Stimulated activated CD4-positive, alpha-beta T cell treated with anti-CD3 and anti-CD28 coated beads, Interleukin-12 subunit alpha, Interleukin-12 subunit beta, amount 100 ng/mL, for 48 hours (primary cell): Measurements from ENCODE around the gene SPART.
"Not testable (repeated sequence)": the region's sequence is repeated elsewhere in the genome, so short reads cannot be mapped to it uniquely, and the experiment has no call there.

Source experiments
- DNase-seq, 3 donors: peaks; one replicate each; pipeline ENCODE4 v3.0.0-alpha.2; 2020; ENCODE audit warnings: low read depth in 2 of 3, low spot score in 1 of 3

Gene SPART

GRCh38 chr13:36354842-36355623 lies 8.8 kb upstream of the SPART start:
- DNase-seq = no peak

DNA sequence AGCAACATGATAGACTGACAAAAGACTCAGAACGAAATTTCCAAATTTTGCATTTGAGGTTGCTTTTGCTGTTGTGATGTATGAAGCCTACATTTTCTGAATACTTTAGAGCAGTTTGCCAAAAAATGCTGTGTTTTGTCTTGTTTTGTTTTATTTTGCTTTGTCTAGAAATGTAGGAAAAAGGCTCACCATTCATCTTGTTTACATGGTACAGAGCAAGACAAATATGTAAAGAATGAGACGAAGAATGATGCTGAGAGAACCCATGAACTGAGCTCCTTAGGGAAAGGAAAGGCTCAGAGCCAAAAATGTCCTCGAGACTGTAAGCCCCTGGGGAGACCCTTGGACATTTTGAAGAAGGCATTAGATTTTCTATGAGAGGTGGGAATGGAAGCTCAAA lies 6.8 kb upstream of the SPART start:
- no peak for DNase-seq

DNA sequence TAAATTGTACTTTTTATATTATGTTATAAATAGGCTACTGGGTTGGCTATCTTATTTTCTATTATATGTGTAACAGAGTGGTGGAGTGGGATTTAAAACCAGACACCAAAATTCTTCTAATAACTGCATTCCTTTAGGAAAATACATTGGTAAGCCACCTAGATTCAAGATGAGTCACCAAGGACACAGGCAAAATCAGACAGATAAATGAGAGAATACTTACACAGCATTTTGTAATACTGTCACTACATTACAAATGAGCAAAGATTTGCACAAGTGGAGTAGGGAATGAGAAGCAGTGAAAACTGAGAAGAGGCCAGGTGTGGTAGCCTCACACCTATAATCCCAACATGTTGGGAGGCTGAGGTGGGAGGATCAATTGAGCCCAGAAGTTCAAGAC lies 6.2 kb upstream of the SPART start:
- no peak for DNase-seq

- no peak for DNase-seq
Observed at GRCh38 chr13:36347531-36348210, 1.5 kb upstream of the SPART start.

DNA sequence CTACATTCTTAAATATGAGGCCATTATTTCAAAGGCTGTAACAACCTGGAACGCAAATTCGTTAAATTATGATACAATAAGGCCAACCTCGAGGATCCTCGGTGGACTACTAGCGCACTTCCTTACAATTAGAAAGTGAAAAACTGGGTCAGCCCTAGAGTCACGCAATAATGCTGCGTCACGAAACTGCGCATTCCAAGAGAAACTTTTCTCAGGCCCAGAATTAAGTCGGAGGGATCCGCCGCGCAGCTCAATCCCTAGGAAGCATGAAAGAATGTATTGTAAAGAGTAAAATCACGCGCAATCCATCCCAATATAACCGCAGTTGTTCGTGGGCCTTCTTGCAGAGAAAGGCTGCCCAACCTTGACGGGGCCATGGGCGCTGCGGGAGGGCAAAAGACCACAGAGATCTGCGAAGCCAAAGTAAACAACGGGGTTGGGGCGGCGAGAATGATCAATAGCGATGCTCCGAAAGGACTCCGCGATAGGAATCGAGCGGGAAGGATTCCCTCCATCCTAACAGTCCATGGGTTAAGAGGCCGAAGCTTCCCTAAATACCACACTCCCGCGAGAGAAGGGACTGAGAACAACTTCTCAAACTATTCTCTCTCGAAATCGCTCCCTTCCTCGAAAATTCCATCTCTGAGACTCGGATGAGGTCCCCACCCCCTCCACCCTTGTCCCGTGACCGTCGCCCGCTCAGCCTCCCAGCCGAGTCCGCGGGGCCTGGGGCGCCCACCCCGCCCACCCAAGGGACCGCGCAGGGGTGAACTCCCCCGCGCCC lies 564 bp downstream of the SPART start:
- DNase-seq = peak in 2 of 3 donors; percentile 9 to 16

- peak in 1 of 3 donors; percentile 1 for DNase-seq
Observed at GRCh38 chr13:36344886-36345437, 1.2 kb downstream of the SPART start.

DNA sequence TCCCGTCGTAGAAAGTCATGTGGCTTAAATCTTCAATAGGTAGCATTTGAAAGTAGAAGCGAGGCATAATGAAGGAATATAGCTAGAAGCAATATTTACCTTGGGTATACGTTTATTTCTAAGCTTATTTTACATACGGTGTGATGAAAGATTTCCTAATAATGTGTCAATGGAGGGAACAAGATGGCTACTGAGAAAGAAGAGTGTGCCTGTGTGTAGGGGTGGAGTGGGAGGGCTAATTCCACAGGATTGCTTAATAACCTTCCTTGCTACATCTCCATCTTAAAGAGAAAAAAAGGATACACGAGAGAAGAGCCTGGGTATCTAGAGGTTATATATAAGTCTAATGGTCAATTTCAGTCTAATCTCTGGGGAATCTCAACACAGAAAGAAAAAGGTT lies 2.0 kb downstream of the SPART start:
- DNase-seq = no peak

- DNase-seq = no peak
Observed at GRCh38 chr13:36343766-36344165, 2.4 kb downstream of the SPART start.

GRCh38 chr13:36342715-36343114 lies 3.5 kb downstream of the SPART start:
- no peak for DNase-seq

DNA sequence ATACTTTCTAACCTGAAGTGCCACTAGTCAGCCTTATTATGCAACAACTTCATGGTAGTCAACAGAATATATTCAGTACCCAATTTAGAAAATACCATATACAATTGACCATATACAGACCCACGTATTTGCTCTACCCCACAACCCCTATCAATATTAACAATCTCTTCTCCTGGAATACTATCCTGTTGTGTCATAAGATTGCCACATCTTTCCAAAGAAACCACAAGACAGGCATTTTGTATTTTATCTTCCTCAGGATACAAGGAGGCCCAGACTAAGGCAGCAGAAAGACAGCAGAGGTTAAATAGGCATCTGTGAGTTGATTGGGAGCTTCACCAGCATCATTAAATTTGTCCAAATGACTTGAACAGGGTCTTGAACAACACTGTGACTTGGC lies 4.5 kb downstream of the SPART start:
- no peak for DNase-seq

DNA sequence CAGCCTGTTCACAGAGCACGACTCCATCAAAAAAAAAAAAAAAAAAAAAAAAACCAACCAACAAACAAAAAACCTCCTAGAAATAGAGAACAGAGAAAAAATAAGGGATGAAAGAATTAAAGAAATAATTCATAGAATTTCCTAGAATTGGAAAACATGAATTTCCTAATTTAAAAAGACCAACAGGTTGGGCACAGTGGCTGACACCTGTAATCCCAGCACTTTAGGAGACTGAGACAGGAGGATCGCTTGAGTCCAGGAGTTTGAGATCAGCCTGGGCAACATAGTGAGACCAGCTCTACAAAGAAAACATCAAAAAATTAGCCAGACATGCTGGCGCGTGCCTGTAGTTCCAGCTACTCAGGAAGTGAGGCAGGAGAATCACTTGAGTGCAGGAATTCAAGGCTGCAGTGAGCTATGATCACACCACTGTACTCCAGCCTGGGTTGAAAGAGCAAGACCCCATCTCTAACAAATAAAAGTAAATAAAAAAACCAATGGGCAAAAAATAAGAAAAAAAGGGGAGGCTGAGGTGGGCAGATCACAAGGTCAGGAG lies 6.5 kb downstream of the SPART start:
- DNase-seq = no peak

- DNase-seq = no peak
Observed at GRCh38 chr13:36337938-36338641, 8.1 kb downstream of the SPART start.

DNA sequence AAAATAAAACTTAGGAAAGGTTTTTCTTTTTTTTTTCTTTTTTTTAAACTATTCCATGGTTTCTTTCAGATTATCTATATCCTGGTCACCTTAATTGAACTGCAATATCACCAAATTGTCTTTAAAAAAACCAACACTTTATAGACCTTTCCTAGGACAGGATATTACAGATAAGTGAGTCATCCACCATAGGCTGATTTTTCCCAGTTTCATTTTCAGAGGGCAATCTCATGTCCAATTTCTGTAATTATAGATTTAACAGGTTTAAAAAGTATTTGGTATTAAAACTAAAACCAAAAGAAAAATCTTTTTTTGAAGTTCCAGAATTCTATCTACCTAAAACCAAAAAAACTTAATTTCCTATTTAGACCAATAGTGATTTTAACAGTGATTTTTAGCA lies 13.2 kb downstream of the SPART start:
- DNase-seq = no peak

DNA sequence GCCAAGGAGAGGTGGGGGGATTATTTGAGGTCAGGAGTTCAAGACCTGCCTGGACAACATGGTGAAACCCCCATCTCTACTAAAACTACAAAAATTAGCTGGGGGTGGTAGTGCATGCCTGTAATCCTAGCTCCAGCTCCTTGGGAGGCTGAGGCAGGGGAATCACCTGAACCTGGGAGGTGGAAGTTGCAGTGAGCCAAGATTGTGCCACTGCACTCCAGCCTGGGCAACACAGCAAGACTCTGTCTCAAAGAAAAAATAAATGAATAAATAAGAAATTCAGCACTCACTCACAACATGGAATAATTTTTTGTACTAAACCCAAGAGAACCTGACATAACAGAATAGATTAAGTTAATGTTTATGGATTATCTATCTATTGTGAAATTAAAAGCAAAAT lies 13.9 kb downstream of the SPART start:
- not testable (repeated sequence) for DNase-seq

DNA sequence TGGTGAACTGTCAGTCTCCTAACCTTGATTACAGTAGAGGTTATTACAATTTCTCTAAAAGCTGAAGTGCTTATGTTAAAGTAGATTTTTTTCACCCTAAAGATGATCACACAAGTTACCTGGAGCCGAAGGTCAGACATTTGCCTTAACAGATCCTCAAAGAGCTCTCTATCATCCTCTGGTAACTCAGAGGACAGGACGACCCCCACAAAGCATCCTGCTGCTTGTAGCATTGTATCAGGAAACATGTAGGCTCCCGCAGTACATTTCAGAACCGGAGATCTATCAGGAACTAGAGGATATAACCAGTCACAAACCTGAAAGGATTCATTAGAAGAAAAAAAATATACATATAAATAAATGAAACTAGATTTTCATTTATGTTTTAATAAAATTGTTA lies 14.9 kb downstream of the SPART start:
- no peak for DNase-seq

DNA sequence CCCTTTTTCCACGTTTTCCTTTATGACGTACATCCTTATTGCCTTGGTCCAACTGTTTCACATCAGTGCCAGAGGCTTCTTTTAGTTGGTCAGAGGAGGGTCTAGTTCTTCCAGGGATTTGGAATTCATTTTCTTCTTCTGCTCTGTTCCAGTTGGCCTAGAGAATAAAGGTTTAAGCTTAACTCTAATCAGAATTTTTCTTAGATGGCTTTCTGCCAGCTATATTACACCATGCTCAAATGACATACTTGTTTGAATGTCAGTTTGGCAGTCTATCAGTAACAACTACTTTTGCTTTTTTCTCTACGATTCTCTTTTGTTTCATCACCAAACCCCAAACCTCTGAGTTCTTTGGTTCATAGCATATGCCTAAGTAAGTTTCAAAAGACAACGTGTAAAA lies 16.8 kb downstream of the SPART start:
- no peak for DNase-seq

DNA sequence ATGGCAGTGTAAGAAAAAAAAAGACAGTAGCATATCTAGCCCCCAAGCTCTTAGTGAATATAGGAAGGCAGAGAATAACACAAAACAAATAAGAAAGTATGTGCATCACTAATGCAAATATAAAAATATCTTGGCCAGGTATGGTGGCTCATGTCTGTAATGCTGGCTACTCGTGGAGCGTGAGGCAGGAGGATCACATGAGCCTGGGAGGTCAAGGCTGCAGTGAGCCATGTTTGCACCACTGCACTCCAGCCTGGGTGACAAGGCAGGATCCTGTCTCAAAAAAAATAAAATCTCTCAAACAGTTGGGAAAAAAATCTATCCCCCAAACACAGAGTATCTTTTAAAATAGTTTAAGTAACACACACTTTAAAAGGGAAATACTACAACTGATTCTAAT lies 17.4 kb downstream of the SPART start:
- no peak for DNase-seq

GRCh38 chr13:36325912-36326311 lies 20.3 kb downstream of the SPART start:
- DNase-seq = no peak

- not testable (repeated sequence) for DNase-seq
Observed at GRCh38 chr13:36324881-36325280, 21.3 kb downstream of the SPART start.

DNA sequence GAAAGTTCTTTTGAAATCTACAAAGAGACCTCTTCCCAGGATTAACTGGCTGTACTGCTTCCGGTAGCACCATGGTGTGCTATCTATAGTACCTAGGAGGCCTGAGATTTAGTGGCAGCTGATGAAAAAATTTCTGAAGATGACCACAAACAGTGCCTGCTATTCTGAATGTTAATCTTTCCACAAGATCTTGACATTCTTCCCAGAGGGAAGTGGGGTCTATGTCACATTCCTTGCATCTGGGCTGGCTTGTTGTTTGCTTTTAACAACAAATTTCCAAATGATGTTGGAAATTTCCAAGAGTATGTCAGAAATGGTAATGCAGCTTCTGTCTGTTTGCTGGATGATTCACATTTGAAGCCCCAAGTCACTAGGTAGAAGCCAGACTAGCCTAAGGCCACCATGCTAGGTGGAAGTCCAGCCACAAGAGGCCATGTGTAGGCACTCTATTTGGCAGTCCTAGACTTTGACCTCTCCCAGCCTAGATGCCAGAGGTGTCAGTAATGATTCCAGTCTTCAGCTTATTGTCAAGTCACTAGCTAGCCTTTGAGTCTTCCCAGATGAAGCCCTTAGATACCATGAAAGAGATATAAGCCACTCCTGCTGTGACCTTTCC lies 22.1 kb downstream of the SPART start:
- no peak for DNase-seq
